Renal pelvis (tissue), 12 donors: ENCODE data around the gene ZNF219. TPM values are rescaled to one million over a fixed set of nuclear protein-coding genes. Genes with fewer than 3 reads are reported as not detected.
A peak's percentile ranks its signal among the peaks of the same experiment; 100 is the strongest.

Source experiments
- DNase-seq: peaks from one replicate; pipeline ENCODE4 v3.0.0-alpha.2; 2013
- long read RNA-seq, 16 experiments: transcript quantifications; one replicate each; lab custom pipeline, GENCODE V29; 2026
- polyA plus RNA-seq, 3 donors: library from polyadenylated mRNA; unstranded; fragments of 120-200 nt; gene quantifications; one replicate each; pipeline ENCODE4 v1.2.1, GENCODE V29; 2013; ENCODE audit not compliant: insufficient read length in 3 of 3

ZNF219 gene
- polyA plus RNA-seq: 10 to 100 TPM; 37.5 to 42.2 (median 39.3) TPM
- long read RNA-seq, donor 1, transcript ZNF219-201 (5 exons, 3,071 nt): major isoform, 7 of 13 reads
- long read RNA-seq, donor 1, partial matches to known transcripts: 5 of 13 reads
- long read RNA-seq, donor 1, other reads (novel, unspliced or antisense): 0 of 13 reads
- long read RNA-seq, donor 2, transcript ZNF219-201 (5 exons, 3,071 nt): major isoform, 9 of 18 reads
- long read RNA-seq, donor 2, partial matches to known transcripts: 5 of 18 reads
- long read RNA-seq, donor 2, other reads (novel, unspliced or antisense): 0 of 18 reads
- long read RNA-seq, donor 3, partial matches to known transcripts: 16 of 19 reads
- long read RNA-seq, donor 3, other reads (novel, unspliced or antisense): 0 of 19 reads
- long read RNA-seq, donor 4, partial matches to known transcripts: 5 of 10 reads
- long read RNA-seq, donor 4, other reads (novel, unspliced or antisense): 0 of 10 reads
- long read RNA-seq, donor 5, partial matches to known transcripts: 6 of 8 reads
- long read RNA-seq, donor 5, other reads (novel, unspliced or antisense): 0 of 8 reads
- long read RNA-seq, donor 6, partial matches to known transcripts: 6 of 13 reads
- long read RNA-seq, donor 6, other reads (novel, unspliced or antisense): 0 of 13 reads
- long read RNA-seq, donor 7, partial matches to known transcripts: 23 of 27 reads
- long read RNA-seq, donor 7, other reads (novel, unspliced or antisense): 0 of 27 reads
- long read RNA-seq, donor 8: 0 reads
- long read RNA-seq, donor 9, partial matches to known transcripts: 18 of 22 reads
- long read RNA-seq, donor 9, other reads (novel, unspliced or antisense): 0 of 22 reads
- long read RNA-seq, donor 10, partial matches to known transcripts: 14 of 15 reads
- long read RNA-seq, donor 10, other reads (novel, unspliced or antisense): 0 of 15 reads
- long read RNA-seq, donor 11, transcript ZNF219-204 (2 exons, 560 nt): major isoform, 5 of 17 reads
- long read RNA-seq, donor 11, partial matches to known transcripts: 9 of 17 reads
- long read RNA-seq, donor 11, other reads (novel, unspliced or antisense): 0 of 17 reads
- long read RNA-seq, donor 12, transcript ZNF219-201 (5 exons, 3,071 nt): major isoform, 12 of 17 reads
- long read RNA-seq, donor 12, partial matches to known transcripts: 0 of 17 reads
- long read RNA-seq, donor 12, other reads (novel, unspliced or antisense): 0 of 17 reads
- long read RNA-seq, donor 13, partial matches to known transcripts: 0 of 6 reads
- long read RNA-seq, donor 13, other reads (novel, unspliced or antisense): 0 of 6 reads
- long read RNA-seq, donor 14: 0 reads
- long read RNA-seq, donor 15: 0 reads
- long read RNA-seq, donor 16, transcript ZNF219-201 (5 exons, 3,071 nt): major isoform, 6 of 14 reads
- long read RNA-seq, donor 16, partial matches to known transcripts: 7 of 14 reads
- long read RNA-seq, donor 16, other reads (novel, unspliced or antisense): 0 of 14 reads

DNA sequence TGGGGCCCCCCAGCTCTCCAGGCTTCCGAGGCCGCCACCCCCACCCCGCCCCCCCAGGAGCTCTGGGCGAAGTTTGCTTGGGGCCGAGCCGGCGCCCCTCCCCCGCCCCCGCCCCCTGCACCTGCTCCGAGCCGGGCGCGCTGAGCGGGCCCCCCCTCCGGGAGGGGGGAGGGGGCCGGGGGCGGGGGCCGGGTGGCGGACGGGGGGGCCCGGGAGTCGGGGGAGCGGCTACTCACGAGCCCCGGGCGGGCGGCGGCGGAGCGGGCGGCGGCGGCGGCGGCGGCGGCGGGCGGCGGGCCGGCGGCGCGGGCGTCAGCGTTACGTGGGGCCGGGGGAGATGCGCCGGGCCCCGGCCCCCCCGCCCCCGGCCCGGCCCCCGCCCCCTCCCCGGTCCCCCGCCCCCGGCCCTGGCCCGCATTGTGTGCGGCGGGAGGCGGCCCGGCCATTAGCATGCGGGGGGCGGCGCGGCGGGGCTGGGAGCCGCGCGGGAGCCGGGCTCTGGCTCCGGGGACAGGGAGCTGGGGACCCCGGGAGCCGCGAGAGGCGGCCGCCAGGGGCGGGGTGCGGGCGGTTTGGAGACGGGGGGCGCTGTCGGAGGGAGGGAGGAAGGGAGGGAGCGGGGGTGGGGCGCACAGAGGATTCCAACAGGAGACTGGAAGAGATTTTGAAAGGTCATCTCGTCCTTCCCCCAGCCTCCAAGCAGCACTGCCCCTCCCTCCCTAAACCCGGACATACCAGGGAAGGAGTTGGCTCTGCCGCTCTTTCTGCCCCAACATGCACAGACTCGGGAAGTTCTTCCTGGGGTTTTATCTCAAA, at the start of gene ZNF219:
ZNF219 (minus strand) TSS at position 580 of the 816 bp plus-strand sequence. CDS start 5,064 bp downstream, outside the sequence.
- DNase-seq: no peak

DNA sequence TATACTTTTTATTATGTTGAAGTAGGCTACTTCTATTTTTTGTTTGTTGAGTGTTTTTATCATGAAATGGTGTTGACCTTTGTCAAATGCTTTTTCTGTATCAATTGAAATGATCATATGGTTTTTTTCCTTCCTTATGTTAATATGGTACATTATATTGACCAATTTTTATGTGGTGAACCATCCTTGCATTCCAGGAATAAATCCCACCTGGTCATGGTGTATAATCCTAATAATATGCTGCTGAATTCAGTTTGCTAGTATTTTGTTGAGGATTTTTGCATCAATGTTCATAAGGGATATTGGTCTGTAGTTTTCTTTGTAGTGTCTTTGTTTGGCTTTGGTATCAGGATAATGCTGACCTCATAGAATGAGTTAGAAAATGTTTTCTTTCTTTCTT, 47.0 kb upstream of the ZNF219 start:
- DNase-seq: no peak

DNA sequence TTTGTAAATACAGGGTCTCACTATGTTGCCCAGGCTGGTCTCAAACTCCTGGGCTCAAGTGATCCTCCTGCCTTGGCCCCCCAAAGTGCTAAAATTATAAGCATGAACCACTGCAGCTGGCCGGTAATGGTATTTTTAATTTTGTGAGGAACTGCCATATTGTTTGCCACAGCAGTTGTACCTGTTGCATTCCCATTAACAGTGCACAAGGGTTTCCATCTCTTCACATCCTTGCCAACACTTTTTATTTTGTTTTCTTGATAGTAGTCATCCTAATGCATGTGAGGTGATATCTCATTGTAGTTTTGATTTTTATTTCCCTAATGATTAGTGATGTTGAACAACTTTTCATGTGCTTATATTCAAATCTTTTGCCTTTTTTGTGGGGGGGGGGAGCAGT, 43.9 kb upstream of the ZNF219 start:
- DNase-seq: no peak

GRCh38 chr14:21136024-21136423, 37.6 kb upstream of the ZNF219 start:
- no peak for DNase-seq

GRCh38 chr14:21133901-21134300, 35.4 kb upstream of the ZNF219 start:
- no peak for DNase-seq

DNA sequence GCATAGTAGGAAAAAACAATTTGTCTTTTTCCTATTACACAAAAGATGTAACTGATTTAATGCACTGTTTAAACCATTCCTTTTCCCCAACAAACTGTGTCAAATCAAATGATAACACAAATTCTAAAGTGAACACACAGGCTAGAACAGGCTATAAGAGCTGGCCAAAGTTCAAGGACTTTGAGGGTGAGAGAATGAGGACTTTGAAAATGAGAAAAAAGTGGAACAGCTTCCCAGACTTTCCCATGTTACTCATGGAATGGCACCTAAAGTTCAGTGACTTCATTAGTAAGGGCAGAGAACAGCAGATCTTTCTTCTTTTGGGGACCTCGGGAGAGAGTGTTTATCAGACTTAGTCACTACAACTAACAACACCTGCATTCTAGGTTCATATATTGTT, 25.0 kb upstream of the ZNF219 start:
- DNase-seq: no peak

DNA sequence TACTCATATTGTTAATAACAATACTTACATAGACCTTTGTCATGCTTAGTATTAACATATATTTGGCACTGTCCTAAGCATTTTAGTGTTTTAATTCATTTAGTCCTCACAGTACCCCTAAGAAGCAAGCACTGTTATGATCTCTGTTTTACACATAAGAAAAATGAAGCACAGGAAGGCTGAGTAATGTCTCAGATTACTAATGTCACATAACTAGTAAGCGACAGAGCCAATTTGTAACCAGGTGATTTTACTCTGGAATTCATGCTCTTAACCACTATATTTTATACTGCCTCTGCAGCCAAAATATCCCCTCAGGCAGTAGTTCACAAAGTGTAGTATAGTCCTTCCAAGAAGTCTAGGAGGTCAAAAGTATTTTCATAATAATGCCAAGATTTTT, 22.7 kb upstream of the ZNF219 start:
- no peak for DNase-seq

DNA sequence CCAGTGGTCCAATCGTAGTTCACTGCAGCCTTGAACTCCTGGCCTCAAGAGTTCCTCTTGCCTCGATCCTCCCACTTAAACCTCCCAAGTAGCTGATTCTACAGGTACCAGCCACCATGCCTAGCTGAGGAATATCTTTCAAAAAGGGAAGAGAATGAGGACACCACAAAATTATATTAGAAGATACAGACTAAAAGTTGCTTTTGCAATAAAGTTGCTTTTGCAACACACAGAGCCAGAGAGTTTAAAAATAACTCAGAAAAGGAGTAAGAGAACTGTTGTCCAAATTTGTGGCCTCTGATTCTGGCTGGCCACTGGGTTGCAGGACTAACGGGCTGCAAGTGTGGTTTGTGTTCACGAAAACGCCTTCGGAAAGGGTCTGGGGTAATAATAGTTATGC, 22.2 kb upstream of the ZNF219 start:
- no peak for DNase-seq

GRCh38 chr14:21118933-21119332, 20.5 kb upstream of the ZNF219 start:
- no peak for DNase-seq

DNA sequence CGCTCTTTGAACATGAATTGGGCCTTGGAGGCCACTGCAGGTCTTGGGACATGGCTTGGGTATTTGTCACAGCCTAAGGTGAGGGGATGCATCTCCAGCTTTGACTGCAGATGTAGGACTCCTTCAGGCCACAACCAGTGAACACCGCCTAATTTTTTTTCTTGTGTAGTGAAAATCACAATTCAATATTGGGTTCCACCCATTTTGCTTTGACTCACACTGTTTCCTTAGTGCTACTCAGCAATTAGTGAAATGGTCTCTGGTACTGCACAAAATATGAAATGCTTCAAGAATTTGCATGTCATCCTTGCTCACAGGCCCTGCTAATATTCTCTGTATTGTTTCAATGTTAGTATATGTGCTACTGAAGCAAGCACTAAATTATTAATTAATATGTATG, 14.9 kb upstream of the ZNF219 start:
- DNase-seq: no peak

DNA sequence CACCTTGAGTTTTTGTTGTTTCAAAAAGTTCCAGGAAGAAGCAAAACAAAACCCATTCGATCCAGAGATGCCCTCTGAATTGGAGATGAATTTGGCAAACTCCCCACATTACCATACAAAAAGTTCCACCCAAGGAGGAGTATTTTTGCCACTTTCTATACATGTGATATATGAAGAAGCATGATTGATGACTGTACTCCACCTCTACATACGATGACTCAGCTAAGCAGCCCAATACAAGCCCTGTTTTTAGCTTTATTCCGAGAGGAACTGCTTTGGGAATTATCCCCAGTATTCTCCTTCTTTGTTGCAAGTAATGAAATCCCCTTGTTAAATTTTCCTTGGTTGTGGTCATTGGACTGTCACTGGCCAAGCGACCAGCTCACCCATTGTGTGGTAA, 13.8 kb upstream of the ZNF219 start:
- DNase-seq: no peak

DNA sequence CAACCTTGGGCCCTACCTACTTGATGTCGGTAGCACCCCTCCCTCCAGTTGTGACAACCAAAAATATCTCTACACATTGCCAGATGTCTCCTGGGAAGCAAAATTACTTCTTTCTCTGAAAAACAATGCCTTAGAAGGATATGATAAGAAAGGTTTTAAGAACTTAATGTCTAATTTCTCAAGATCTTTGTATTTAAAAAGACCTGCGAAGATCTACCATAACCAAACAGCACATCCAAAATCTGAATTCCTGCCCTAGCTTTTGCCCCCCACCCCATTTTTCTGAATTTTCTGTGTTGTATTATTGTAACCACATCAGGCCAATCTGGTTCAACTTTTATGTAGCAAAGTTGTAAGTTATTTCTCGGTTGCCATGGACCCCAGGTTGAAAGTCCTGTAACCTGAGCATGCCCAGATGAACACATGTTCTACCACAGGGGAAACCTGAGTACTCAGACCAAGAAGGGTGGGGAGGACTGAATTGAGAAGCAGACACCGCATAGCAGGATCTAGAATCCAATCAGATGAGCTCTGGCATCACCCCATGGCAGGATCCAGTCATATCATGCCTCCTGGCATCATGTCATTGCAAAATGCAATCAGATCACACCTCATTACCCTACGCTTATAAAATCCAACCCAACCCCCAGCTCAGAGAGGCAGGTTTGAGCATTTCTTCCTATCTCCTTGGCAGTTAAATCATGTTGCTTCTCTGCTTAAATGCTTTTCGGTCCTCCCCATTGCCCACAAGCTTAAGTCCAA, 11.1 kb upstream of the ZNF219 start:
- no peak for DNase-seq

GRCh38 chr14:21108791-21109190, 10.3 kb upstream of the ZNF219 start:
- no peak for DNase-seq

DNA sequence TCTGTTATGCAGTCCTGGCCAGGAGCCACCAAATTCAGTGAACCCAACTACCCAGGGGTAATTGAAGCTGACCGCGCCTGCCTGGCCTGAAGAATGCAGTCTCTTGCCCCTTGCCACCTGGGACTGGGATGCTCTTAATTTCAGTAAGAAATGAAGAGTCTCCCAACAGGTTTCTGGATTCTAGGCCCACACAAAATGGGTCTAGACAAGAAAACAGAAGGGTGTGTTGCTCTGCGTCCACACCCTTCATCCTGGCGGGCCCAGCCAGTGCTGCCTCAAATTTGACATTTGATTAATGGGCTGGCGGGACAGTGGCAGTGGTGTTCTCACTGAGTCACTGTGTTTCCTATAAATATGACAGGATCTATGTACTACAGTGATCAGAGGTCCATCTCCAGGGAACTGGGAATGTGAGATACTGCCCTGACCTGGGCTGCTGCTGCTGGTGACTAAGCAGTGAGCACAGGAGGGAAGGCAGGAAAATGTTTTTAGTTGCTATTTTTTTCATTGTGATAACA, 8.9 kb upstream of the ZNF219 start:
- no peak for DNase-seq

DNA sequence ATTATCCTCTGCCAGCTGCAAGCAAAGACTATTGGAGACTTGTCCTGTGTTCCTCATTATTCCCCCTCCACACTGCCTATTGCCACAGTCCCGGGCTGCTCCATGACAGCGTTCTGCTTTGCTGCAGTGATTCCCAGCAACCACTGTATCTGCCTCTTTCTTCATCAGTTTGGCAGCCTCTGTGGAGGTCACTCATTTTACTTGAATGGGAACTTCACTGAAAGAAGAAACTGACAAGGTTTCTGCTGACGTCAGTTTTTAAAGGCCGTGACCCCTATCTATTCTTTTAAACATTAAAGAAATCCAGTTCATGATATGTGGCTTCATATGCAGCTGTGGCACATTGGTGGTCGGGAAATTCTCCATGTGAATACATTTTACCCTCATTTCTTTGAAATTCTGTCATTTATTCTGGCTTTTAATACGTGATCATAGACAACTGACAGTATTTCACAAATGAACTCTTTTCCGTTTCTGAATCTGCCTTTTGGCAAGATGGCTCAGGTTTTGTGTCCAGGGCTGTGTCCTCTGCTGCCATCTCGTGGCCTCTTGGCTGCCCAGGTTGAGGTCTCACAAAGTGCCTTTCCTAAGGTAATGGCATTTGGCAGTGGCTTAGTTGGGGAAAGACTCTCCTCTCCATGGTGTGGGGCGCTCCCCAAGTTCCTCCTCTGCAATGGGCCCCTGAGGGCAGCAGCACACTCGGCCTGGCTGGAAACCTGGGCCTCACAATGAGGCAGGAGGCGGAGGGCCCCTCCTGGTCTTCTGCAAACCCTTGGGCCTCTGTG, 8.2 kb upstream of the ZNF219 start:
- peak; percentile 77 for DNase-seq

DNA sequence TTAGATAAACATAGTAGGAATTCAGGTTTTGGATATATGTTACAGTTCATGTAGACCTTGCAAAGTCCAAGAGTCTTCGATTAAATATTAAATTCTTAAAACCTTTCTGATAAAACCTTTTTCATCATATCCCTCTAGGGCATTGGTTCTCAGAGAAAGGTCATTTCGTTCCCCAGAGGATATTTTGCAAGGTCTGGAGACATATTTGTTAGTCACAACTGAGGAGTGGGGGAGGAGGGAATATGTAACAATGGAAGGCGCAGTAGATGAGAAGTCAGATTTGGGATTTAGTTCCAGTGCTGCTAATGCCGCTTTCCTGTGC, 7.7 kb upstream of the ZNF219 start:
- DNase-seq: no peak

- DNase-seq: no peak
Measured at GRCh38 chr14:21105095-21105494, 6.6 kb upstream of the ZNF219 start.

DNA sequence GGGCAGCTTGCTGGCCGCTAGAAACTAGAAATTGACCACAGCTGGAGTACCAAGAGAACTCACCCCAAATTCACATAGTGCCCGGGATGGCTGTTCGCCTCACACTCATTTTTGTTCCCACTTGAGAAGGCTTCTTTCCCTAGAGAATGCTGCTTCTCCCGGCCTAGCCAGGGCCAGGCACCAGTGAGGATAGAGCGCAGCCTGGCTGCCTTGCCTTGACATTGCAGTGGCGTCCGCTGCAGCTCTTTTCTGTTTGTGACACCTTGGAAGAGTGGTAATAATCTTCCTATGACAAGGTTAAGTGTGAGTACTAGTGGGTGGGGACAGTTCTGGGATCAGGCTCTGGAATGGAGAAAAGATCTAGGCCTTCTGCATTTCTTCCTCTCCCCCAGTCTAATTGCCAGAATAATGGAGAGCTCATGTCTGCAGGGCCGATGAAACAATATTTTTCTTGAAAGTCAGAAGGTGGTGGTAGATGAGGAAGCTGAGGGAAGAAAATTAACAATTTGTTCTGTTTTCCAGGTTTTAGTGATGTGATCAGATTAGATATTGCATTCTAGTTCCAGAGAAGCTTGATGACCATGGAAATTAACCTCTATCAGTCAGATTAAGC, 6.1 kb upstream of the ZNF219 start:
- peak; percentile 80 for DNase-seq
